ENCODE results near the gene BPIFB1.
A peak's percentile ranks its signal among the peaks of the same experiment; 100 is the strongest.

BPIFB1 gene

DNA sequence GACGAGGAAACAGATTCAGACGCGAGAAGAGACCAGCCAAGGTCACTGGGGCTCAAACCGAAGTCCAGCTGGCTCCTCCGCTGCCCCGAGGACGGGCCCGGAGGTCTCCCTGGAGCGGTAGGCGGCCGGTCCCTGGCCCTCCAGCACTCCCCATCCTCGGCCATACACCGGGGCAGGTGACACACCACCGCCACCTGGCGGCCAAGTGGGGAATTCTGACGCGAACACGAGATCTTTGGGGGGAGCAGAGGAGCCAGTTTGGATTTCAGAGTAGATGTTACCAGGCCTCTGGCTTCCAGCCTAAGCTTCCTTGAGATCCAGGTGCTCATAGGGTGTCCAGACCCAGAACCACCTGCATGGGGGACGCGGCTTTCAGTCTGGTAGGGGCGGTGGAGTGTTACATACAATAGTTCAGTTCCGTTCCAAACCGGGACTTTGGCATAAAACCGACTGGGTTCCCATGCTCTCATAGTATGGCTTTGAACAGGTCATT lies 16.1 kb downstream of the BPIFB1 start:
- DNase-seq: peak; percentile 66 to 69

DNA sequence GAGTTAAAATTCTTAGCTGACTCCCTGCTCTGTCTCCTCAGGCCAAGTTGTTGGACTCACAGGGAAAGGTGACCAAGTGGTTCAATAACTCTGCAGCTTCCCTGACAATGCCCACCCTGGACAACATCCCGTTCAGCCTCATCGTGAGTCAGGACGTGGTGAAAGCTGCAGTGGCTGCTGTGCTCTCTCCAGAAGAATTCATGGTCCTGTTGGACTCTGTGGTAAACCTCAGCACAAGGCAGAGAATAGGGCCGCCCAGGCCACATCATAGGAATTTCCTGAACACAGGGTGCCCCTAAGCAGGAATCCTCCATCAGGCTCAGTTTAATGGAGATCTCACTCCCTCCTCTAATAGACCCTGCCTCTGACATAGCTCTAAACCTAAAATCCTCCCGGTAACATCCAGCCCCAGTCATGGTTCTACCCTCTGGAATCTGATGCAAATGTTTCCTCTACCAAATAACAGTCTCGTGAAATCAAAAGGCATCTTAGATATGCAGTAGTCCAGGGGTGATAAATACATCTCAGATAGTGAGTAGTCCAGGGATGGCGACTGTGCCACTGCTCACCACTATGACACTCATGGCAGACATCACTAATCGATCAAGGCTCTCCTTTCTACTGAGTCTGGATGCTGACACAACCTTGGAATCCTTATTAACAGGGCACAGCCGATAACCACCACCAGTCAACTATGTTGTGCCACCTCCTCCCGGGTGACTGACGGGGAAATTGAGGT lies 18.3 kb downstream of the BPIFB1 start:
- DNase-seq: no peak

DNA sequence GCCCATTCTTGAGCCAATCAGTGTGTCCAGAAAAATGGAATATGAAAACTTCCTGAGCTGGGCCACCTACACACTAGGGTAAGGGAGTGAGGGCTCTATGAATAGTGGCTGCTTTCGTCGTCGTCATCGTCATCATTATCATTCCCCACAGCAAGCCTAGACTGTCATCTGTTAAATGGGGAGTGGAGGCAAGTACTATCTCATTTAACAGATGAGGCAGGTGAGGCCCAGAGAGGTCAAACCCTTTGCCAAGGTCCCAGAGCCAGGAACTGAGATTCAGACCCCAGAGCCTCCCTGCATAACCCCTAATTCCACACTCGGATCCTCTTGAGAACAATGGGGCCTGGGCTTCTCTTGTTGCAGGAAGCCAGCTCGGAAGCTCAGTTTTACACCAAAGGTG lies 20.6 kb downstream of the BPIFB1 start:
- no peak for DNase-seq

DNA sequence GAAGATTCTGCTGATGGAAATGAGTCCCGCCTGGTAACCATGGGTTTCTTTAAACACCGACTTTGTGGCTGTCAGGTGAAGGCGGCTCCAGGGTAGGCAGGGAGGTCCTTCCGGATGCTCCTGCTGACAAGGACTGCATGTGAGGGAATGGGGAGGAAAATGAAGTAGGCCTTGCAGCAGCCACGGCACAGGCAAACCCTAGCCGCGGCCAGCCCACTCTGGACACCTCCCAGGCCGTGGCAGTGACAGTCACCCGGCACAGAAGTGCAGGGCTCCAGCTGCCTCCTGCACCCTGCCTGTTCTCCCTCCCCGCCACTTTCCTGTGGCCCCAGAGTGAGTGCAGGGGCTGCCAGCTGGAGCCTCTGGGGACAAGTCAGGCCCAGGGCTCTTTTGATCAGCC lies 21.0 kb downstream of the BPIFB1 start:
- no peak for DNase-seq

DNA sequence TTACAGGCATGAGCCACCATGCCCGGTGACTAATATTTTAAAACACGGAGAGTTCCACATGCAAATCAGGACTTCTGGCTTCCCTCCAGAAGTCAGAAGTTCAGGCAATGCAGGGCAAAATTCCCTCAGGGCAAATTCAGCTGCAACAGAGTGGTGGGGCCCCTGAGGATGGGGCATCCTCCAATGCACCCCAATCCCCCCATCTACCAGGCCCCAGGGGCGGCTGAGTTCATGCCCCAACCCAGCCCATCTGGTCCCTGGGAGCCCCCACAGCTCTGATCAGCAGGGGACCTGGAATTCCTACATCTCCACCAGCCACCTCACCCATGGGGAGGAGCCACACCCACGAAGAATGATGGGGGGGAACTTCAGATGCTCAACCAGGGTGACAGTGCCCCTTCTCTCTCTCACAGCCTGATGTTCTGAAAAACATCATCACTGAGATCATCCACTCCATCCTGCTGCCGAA lies 22.6 kb downstream of the BPIFB1 start:
- DNase-seq: no peak

DNA sequence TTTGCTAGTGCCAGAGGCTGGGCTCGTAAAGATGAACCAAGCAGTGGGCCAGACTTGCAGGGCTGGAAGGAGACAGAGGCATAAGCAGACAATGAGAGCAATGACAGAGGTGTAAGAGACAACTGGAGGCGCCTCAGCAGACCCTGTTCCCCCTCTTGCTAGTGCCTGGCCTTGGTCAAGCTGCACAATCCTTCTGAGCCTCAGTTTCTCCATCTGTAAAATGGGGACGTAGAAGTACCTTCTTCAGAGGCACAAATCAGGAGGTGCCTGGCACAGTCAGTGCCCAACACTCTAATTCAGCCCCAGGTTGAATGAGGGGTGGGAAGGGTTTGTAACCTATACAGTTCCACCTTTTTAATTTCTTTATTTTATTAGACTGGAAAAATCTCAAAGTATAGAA lies 23.2 kb downstream of the BPIFB1 start:
- no peak for DNase-seq

DNA sequence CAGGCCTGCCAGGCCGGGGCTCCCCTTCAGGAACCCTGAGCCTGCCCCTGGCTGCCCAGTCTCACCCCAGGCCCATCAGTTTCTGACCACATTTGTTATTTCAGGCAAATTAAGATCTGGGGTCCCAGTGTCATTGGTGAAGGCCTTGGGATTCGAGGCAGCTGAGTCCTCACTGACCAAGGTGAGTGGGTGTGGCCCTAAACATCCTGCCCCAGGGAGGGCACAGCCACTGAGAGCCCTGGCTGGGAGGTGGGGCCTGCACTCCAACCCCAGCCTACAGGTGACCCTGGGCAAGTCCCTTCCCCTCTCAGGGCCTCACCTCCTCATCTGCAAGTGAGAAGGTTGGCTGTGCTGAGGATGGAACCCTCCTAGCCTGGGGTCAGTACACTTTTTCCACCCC lies 23.8 kb downstream of the BPIFB1 start:
- no peak for DNase-seq

DNA sequence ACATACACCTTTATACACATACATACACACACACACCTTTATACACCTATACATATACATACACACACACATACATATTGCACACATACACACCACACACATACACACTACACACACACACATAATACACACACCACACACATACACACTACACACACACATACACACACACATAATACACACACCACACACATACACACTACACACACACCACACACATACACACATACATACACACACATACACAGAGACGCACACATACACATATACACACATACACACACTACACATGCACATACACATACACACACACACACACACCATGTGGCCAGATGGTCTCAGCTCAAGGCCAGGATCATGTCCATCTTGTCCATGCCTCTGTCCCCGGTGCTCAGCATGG lies 25.7 kb downstream of the BPIFB1 start:
- DNase-seq: no peak

DNA sequence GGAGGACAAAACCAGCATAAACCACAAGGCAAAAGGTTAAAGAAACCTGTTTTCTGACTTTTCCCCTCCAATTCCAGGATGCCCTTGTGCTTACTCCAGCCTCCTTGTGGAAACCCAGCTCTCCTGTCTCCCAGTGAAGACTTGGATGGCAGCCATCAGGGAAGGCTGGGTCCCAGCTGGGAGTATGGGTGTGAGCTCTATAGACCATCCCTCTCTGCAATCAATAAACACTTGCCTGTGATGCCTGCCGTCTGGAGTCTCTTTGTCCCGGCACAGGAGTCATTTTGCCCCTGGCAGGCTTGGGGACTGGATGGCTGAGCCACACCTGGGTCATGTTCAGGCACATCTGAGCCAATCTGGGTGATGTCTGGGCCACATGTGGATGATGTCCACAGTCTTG lies 26.6 kb downstream of the BPIFB1 start:
- DNase-seq: no peak

DNA sequence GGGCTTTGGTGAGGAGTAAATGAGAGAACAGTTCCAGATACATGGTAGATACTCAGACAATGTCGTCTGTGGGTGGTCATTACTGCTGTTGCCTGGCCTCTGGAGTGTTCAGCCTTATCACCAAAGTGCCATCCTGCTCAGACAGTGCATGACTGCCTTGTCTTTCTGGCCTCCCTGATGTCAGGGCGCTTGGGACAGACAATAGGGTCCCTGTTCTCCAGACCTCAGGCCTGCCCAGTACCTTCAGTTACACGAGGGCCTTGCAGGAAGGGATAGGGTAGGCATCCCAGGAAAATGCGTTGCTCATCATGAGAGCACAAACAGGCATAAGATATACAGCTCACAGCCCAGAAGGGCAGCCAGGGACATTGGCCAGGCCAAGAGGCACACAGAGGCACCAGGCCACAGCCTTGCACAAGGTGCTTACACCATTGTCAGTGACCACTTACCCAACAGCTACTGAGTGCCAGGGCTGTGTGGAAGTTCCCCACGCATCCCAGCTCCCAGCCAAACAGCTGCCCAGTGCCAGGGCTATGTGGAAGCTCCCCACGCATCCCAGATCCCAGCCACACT lies 27.4 kb downstream of the BPIFB1 start:
- DNase-seq: no peak

DNA sequence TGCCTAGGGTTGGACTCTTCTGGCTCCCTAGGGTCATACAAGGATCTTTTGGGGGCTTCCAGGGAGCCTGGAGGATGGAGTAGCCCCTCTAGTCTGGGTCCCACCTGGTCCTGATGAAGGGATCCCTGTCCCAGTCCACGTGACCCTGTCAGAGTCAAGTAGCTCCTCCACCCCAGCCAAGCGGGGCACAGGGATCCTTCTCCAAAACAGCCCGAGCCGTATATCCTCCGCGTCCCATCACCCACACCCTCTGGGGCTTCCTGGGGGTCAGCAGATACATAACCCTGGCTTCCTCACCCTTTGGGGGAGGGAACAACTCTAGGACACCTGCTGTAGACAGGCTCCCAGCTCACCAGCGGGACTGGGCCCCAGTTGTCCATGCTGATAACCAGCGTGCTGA lies 28.0 kb downstream of the BPIFB1 start:
- DNase-seq: no peak

DNA sequence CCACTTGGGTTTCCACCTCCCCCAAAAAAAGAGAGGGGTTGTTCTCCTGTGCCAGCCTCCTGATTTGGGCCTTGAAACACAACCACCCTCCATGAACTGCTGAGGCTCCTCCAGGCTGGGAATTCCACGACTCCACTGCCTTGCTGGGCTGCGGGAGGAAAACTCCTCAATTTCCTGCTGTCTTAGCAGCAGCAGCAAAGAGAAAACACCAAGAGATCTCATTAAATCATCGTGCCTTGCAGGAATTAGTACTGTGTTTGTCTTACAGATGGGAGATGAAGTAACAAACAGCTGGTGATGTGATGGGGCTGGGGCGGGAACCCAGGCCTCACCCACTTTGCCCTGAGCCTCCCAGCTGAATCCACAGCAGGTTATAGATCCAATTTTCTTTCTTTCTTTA lies 29.0 kb downstream of the BPIFB1 start:
- DNase-seq: no peak

DNA sequence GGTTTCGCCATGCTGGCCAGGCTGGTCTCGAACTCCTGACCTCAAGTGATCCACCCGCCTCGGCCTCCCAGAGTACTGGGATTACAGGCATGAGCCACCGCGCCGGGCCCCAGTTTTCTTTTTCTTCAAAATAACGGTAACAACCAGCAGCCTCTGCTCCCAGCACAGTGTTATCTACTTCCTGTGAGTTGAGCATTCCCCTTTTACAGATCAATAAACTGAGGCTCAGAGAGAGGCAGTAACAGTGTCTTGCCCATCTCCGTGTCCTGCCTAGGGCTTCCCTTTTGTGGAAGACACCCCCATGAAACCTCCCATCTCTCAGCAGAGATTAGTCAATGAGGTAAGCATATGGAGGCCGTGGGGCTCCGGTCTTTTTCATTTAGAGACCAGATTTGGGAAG lies 29.6 kb downstream of the BPIFB1 start:
- no peak for DNase-seq

DNA sequence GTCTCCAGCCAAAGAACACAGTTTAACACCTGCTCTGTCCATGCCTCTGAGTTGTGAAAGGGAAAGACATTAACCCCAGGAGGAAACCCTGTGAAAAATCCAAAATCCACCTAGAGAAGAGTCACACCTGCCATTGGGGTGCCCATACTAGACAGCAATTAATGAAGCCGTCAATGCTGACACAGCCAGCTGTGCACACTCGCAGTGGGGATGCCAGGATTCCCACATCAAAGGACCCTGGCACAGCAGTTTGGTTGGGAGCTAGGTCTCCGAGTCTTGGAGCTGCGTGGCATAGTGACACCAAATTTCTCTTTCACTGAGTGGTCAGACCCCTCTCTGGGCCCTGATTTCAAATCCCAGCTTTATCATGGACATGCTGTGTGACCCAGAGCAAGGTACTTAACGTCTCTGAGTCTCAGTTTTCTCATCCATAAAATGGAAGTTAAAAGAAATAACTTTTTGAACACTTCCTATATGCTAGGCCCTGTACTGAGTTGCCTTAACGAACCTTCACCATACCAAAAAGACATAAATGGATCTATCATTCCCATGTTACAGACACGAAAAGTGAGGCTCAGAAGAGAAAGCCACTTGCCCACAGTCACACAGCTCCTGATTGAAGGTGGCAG lies 30.8 kb downstream of the BPIFB1 start:
- no peak for DNase-seq

DNA sequence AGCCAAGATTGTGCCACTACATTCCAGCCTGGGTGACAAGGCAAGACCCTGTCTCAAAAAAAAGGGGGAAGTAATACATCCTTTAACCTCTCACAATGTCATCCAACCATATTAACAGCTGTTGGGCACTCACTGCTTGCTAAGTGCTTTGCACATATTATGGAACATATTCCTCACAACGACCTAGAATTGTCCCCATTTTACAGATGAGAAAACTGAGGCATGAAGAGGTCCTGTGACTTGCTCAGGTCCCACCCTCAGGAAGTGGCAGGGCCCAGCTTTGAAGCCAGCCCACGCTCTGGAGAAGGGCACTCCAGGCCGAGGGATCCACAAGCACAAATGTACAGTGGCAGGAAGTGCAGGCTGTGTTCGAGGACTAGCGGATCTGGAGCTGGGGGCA lies 33.3 kb downstream of the BPIFB1 start:
- DNase-seq: no peak

DNA sequence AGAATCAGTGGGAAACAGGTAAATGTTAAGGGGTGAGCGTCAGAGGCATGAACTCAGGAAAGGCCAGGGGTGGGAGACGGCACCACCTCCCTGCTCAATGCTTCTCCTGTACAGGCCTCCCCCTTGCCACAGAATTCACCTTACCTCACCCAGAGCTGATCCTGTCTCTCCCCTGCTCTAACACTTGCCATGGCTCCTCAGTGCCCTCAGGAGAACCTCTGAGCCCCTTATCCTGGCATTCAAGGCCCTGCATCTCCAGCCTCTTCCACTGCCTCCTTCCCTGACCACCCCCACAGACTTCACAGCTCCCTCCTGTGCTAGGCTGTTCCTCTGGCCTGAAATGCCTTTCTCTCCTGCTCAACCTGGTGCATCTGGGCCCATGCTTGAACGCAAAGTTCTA lies 33.9 kb downstream of the BPIFB1 start:
- no peak for DNase-seq

DNA sequence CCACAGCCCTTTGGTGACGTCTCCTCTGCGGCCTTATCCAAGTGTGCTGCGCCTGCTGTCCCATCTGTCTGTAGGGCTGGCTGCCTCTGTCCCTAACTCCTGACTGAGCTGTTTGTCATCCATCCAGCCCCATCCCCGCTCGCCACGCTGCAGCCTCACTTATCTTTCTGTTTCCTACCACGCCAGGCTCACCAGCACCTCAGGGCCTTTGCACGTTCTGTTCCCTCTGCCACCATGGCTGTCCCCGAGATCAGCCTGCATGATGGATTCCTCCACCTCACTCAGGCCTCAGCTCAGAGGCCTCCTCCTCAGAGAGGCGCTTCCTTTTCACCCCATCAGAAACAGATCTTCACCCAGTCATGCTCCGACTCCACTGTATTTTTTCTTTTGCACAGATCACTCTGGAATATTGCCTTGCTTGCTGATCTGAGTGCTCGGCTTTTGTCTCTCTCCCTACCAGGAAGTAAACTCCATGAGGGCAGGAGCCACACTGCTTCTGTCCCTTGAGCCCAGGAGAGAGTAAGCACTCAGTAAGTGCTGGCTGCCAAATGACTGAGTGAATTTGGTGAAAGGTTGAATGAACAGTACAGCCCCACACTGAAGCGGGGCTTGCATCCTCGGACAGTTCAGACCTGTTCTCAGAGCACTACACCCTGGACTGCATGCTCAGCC lies 34.5 kb downstream of the BPIFB1 start:
- DNase-seq: no peak

DNA sequence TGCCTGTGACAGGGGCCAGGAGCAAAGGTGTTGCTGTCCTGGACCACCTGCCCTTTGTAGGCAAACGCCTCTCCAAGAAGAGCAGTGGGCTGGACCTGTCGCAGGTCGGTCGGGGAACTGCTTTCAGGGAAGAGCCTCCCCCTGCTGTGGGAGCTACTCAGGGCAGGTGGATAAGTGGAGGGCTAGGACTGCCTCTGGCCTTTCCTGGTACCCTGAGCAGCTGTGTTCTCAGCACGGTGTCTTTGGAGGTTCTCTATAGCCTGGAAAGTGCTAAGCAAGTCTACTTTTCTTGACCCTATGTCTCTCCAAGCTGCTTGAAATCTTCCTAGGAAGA lies 35.0 kb downstream of the BPIFB1 start:
- no peak for DNase-seq

DNA sequence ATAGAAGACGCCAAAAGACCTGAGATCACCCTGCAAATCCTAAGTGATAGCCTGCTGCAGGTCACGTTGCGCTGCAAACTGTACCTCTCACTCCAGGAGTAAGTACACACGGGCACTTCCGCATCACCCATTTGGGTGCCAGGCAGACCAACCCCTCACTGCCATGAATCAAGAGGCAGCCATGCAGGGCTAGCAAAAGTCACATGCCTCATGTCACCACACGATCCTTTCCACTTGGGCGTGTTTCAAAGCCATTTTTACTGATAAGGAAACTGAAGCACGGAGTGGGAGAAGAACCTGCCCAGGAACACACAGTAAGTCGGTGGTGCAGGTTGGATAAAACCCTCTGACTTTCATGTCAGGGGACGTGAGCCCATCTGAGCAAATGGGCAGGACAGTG lies 37.0 kb downstream of the BPIFB1 start:
- DNase-seq: no peak

DNA sequence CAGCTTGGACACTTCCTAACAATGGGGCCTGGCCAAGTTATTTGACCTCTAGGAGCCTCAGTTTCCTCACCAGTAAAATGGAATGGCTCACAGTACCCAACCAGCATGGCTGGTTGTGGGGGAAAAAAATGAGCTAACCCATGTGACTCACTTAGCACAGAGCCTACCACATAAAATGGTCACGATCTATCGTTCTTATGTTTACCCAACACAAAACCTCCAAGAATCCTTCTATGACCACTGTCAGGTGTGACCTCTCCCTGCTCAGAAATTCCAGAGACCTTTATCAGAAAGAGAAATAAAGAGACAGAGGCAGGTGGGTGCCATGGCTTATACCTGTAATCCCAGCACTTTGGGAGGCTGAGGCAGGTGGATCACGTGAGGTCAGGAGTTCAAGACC lies 39.4 kb downstream of the BPIFB1 start:
- no peak for DNase-seq

DNA sequence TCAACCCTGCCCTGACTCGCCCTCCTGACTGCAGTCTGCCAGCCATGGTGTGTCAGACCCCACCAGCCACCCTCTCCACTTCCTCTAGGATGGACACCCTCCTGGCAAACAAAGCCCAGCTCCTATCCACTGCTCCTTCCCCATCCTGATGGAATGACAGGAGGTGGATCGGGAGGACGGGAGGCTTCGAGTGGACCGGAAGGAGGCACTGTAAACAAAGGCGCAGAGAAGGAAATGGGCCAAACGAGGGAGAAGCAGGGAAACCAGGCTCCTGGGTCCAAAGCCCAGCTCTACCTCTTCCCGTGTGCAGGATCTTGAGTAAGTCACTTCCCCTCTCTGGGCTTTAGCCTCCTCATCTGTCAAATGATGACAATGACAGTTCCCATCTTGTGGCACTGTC lies 40.2 kb downstream of the BPIFB1 start:
- DNase-seq: no peak

DNA sequence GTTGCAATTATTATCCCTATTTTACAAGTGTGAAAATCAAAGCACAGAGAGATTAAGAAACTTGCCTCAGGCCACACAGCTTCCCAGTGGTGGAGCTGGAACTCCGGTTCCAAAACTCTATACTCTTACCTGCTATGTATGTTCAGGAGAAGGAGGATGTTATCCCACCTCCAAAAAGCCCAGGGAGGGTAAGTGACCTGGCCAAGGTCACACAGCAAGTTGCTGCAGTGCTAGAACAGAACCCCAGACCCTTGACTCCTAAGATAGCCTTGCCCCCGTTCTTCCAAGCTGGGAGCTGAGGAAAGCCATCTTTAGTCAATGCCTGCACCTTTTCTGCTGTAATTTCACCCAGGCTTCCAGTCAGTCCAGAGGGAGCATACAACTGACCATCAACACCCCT lies 42.3 kb downstream of the BPIFB1 start:
- DNase-seq: no peak

DNA sequence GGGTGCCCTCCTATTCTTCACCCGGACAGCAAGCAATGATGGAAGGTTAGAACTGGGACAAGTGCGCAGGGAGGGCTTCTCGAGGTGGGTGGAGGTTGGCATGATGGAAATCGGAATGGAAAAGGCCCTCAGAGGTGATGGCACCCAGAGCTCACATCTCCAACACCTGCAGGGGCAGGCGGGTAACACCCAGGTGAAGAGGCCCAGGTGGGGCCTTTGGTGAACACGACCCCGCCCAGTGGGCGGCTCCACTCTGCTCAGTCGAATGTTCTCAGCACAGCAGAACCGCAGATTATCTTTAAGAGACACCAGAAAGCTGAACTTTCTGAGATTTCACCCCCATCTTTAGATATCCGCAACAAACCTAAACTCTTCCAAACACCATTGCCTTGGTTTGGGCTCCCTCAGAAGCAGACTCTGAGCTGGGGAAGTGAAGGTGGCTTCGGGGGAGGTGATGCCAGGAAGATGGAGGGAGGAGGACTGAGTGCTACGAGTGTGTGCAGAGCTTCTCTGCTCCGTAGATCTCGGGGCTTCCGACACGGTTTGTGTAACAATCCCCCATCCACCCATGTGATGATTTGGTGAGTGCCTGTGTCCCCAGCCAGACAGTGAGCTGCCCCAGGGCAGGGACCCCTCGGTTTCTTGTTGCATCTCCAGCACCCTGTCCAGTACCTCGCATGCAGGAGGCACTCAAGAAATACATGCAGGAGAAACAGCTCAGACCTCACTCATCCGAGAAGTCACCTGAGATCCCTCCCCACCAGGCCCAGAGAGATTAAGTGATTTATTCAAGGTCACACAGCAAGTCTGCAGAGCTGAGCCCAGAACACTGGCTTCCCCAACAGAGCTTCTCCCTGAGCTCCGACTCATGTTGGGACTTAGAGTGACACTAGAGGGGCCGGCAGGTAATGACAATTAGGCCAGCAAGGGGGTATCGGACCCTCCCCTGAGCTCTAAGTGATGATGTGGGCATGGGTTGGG lies 45.4 kb downstream of the BPIFB1 start:
- DNase-seq: no peak

Data from CD4-positive, alpha-beta T cell treated with Interleukin-4 for 1 hour (primary cell).